ENCODE results near the gene HDAC4. TPM values are rescaled to one million over a fixed set of nuclear protein-coding genes. Genes with fewer than 3 reads are reported as not detected.

Gene HDAC4
- total and polyA plus RNA-seq, 2 of the 8 experiments (the other 6 are each of a cell fraction or from before 2014, with no cell fraction given), result 15.4 to 31.5 TPM

DNA sequence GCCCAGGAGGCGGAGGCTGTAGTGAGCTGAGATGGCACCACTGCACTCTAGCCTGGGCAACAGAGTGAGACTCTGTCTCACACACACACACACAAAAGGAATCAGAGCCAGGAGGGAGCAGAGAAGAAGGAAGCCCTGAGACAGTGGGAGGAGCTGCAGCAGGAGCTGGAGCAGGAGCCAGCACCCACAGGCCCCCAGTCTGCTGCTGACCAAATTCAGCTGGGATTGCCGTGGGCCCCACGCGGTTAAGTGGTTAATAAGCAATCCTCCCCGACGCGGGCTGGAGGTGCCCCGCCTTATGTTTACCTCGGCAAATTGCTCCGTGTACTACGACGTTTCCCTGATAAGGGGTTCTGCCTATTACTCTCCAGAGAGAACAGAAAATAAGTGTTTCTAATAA, 287.6 kb downstream of the HDAC4 start:
- no peak overlapping the region for H4K5ac ChIP-seq (ENCODE audit: insufficient read length, low read depth, low read length)
- H3K79me2 ChIP-seq (ENCODE audit: control insufficient read depth in 1 of 2, insufficient read depth in 2 of 2, low read length in 2 of 2), result no peaks in the 10 kb centered on the region
- no peak overlapping the region for H2BK15ac ChIP-seq (ENCODE audit: low read length)
- H2BK12ac ChIP-seq (ENCODE audit: low read depth, low read length), result no peak overlapping the region
- FAIRE-seq (no peak), DNase-seq (ENCODE audit: low read depth in 1 of 2, low spot score in 2 of 2) (no peak)
- H3K27ac ChIP-seq (ENCODE audit: low read depth, low read length), result no peak overlapping the region
- CTCF ChIA-PET (ENCODE audit: partially characterized antibody), result interaction anchor here (0.8 to 1.5 kb wide), 5 partner anchors 14 to 78 kb away, joined by 3 to 4 read pairs (median 3); no protein-coding TSS in a partner anchor
- H2BK5ac ChIP-seq (ENCODE audit: low read depth, low read length), result no peak overlapping the region
- no peak overlapping the region for H3K23ac ChIP-seq (ENCODE audit: insufficient read length)
- H3K18ac ChIP-seq (ENCODE audit: extremely low read depth, low read length), result no peak overlapping the region
- POLR2A ChIA-PET (ENCODE audit: partially characterized antibody), result no interaction called here
- no peak overlapping the region for H2AK5ac ChIP-seq (ENCODE audit: low read depth, low read length)
- no peak overlapping the region for H3K56ac ChIP-seq (replicated peaks; ENCODE audit: insufficient read length, low read depth, low read length)
- no peak overlapping the region for H3K9ac ChIP-seq (replicated peaks in 1 of 4; ENCODE audit: extremely low read depth in 1 of 4, low read depth in 3 of 4, low read length in 3 of 4)
- H3K27me3 ChIP-seq (replicated peaks in 1 of 4; ENCODE audit: control insufficient read depth in 3 of 4, extremely low read depth in 1 of 4, insufficient read depth in 3 of 4, low read length in 3 of 4), result no peaks in the 10 kb centered on the region
- TF ChIP-seq SIRT6 (IDR thresholded peaks at IDR 0.05; ENCODE audit: low read length) (no peak), CHD2 (IDR thresholded peaks at IDR 0.05; ENCODE audit: low read length) (no peak), ZNF274 (IDR thresholded peaks at IDR 0.05; ENCODE audit: borderline replicate concordance, extremely low read depth, low read length) (no peak), SUZ12 (IDR thresholded peaks at IDR 0.05; ENCODE audit: low read length) (no peak), USF2 (IDR thresholded peaks at IDR 0.05; ENCODE audit: low read length) (no peak), TBP (IDR thresholded peaks at IDR 0.05; ENCODE audit: low read depth, low read length) (no peak), CREB1 (IDR thresholded peaks at IDR 0.05) (no peak), HDAC2 (IDR thresholded peaks at IDR 0.05; ENCODE audit: borderline replicate concordance in 1 of 2, low read depth in 2 of 2, low read length in 2 of 2) (no peak), CBX5 (IDR thresholded peaks at IDR 0.05; ENCODE audit: low read depth, low read length) (no peak), ATF3 (IDR thresholded peaks at IDR 0.05; ENCODE audit: insufficient read depth, low read depth, low read length) (no peak), EGR1 (IDR thresholded peaks at IDR 0.05; ENCODE audit: borderline replicate concordance, low read depth, low read length) (no peak)
- no peak overlapping the region for H2BK20ac ChIP-seq (ENCODE audit: low read length)
- no peak overlapping the region for H3K4me3 ChIP-seq (ENCODE audit: extremely low read depth in 1 of 4, insufficient read depth in 2 of 4, low read depth in 3 of 4, low read length in 4 of 4)
- no peak overlapping the region for H2BK120ac ChIP-seq (replicated peaks; ENCODE audit: low read depth, low read length)
- H3K4ac ChIP-seq (replicated peaks; ENCODE audit: insufficient read length, low read depth, low read length), result no peak overlapping the region
- no peaks in the 10 kb centered on the region for H3K9me3 ChIP-seq (ENCODE audit: insufficient read depth in 2 of 2, low read depth in 1 of 2, low read length in 1 of 2)
- H3K36me3 ChIP-seq (ENCODE audit: control insufficient read depth in 2 of 4, insufficient read depth in 4 of 4, low read length in 3 of 4), result peaks cover 0 to 5% (median 1%) of the 10 kb centered on the region in 4 experiments; a peak in 4 of 8 replicates
- peaks cover 0 to 9% of the 10 kb centered on the region in 2 experiments for H4K20me1 ChIP-seq (replicated peaks in 1 of 2; ENCODE audit: control insufficient read depth in 1 of 2, insufficient read depth in 2 of 2, low read length in 2 of 2)
- no peaks in the 10 kb centered on the region for H3K79me1 ChIP-seq (ENCODE audit: low read depth, low read length)
- H4K91ac ChIP-seq (replicated peaks; ENCODE audit: insufficient read length, low read length), result no peak overlapping the region
- H2AFZ ChIP-seq (ENCODE audit: low read length), result no peak overlapping the region
- no peak overlapping the region for H3K14ac ChIP-seq (ENCODE audit: insufficient read length)
- H3K4me1 ChIP-seq (replicated peaks in 1 of 4; ENCODE audit: control insufficient read depth in 3 of 4, insufficient read depth in 4 of 4, low read length in 3 of 4), result no peaks in the 10 kb centered on the region; a peak in 1 of 7 replicates
- H4K8ac ChIP-seq (ENCODE audit: extremely low read depth, insufficient read depth, low read length), result no peak overlapping the region
- H3K23me2 ChIP-seq (ENCODE audit: low read depth, low read length), result no peaks in the 10 kb centered on the region
- no peak overlapping the region for H3K4me2 ChIP-seq (ENCODE audit: insufficient read depth in 1 of 2, low read depth in 2 of 2, low read length in 2 of 2)
- WGBS, 2 experiments (ENCODE audit: extremely low coverage in 1 of 2, insufficient coverage in 1 of 2, insufficient read length in 1 of 2, insufficient replicate concordance in 2 of 2, low coverage in 1 of 2, low lambda C conversion rate in 2 of 2, missing lambda C conversion rate in 1 of 2), result 96% methylated on average over 12 of the region's 12 CpGs; no CpG with 5 or more reads in 1 of the 2 experiments

All from H1 (cell line).